GM12892 (cell line): Measurements from ENCODE around the gene FBN3.

Experiments used
- POLR2A ChIP-seq: IDR thresholded peaks from 2 replicates; pipeline ENCODE4 v1.6.1; 2011; ENCODE audit warnings: low read depth, low read length, control low read depth
- TAF1 ChIP-seq: IDR thresholded peaks from 2 replicates; pipeline ENCODE4 v1.6.1; 2011; ENCODE audit warnings: low read depth, mild to moderate bottlenecking, control low read depth, low read length, borderline replicate concordance

GRCh38 chr19:8110931-8111330 lies 38.5 kb downstream of the FBN3 start:
- TF ChIP-seq POLR2A (no peak), TAF1 (no peak)
